Neuronal stem cell (in vitro differentiated cells): ENCODE data around the gene RAB17.

Experiments
- DNase-seq: peaks from one replicate; pipeline ENCODE4 v3.0.0-alpha.2; 2013; ENCODE audit warnings: low spot score
- H2AFZ ChIP-seq: one replicate; pipeline ENCODE4 v1.6.1; 2013; ENCODE audit warnings: mild to moderate bottlenecking, low read length, inconsistent platforms
- H2AK5ac ChIP-seq: 2 replicates; pipeline ENCODE4 v1.6.1; 2013; ENCODE audit warnings: low read depth, mild to moderate bottlenecking, inconsistent platforms, low read length, moderate library complexity, mixed read lengths
- H2BK120ac ChIP-seq: 2 replicates; pipeline ENCODE4 v1.6.1; 2013; ENCODE audit warnings: low read depth, mild to moderate bottlenecking, inconsistent platforms, low read length, moderate library complexity, mixed read lengths
- H2BK12ac ChIP-seq: one replicate; pipeline ENCODE4 v1.6.1; 2013; ENCODE audit warnings: low read length, inconsistent platforms
- H2BK15ac ChIP-seq: 2 replicates; pipeline ENCODE4 v1.6.1; 2013; ENCODE audit warnings: mild to moderate bottlenecking, low read length, inconsistent platforms, mixed read lengths
- H2BK5ac ChIP-seq: one replicate; pipeline ENCODE4 v1.6.1; 2013; ENCODE audit warnings: inconsistent platforms, mild to moderate bottlenecking, low read length, moderate library complexity
- H3K14ac ChIP-seq: one replicate; pipeline ENCODE4 v1.6.1; 2013; ENCODE audit warnings: low read length, inconsistent platforms
- H3K18ac ChIP-seq: 2 replicates; pipeline ENCODE4 v1.6.1; 2013; ENCODE audit warnings: low read length, inconsistent platforms
- H3K23ac ChIP-seq: 2 replicates; pipeline ENCODE4 v1.6.1; 2013; ENCODE audit warnings: low read depth, mild to moderate bottlenecking, mixed read lengths, low read length, inconsistent platforms; ENCODE audit not compliant: poor library complexity
- H3K27ac ChIP-seq: replicated peaks from 3 replicates; pipeline ENCODE4 v1.5.1; 2013; ENCODE audit warnings: low read length, inconsistent platforms
- H3K27me3 ChIP-seq, 3 experiments: 2 replicates each; pipeline ENCODE4 v1.6.1; 2013; ENCODE audit warnings: low read length in 3 of 3, mild to moderate bottlenecking in 2 of 3, inconsistent platforms in 1 of 3, low read depth in 1 of 3, mixed read lengths in 1 of 3, moderate library complexity in 1 of 3; ENCODE audit not compliant: control insufficient read depth in 3 of 3, insufficient read depth in 3 of 3
- H3K36me3 ChIP-seq, 2 donors: replicated peaks in 1 of 2; 2 replicates each; pipeline ENCODE4 v1.6.1; 2013; ENCODE audit warnings: low read length in 2 of 2; ENCODE audit not compliant: control insufficient read depth in 2 of 2, insufficient read depth in 2 of 2
- H3K4ac ChIP-seq: 2 replicates; pipeline ENCODE4 v1.6.1; 2013; ENCODE audit warnings: inconsistent platforms, mild to moderate bottlenecking, low read length, moderate library complexity
- H3K4me1 ChIP-seq, 2 donors: 1 replicate in 1 of 2; 2 replicates in 1 of 2; pipeline ENCODE4 v1.6.1; 2013; ENCODE audit warnings: low read length in 2 of 2, low read depth in 1 of 2; ENCODE audit not compliant: control insufficient read depth in 2 of 2, insufficient read depth in 1 of 2
- H3K4me2 ChIP-seq: one replicate; pipeline ENCODE4 v1.6.1; 2013; ENCODE audit warnings: mild to moderate bottlenecking, low read length, inconsistent platforms; ENCODE audit not compliant: insufficient read depth, poor library complexity, severe bottlenecking
- H3K4me3 ChIP-seq, 2 donors: 2 replicates each; pipeline ENCODE4 v1.5.1; 2013; ENCODE audit warnings: low read length in 2 of 2, mild to moderate bottlenecking in 2 of 2, inconsistent platforms in 1 of 2, moderate library complexity in 1 of 2
- H3K79me1 ChIP-seq: one replicate; pipeline ENCODE4 v1.6.1; 2013; ENCODE audit warnings: low read depth, mild to moderate bottlenecking, inconsistent platforms, low read length, moderate library complexity
- H3K9ac ChIP-seq: one replicate; pipeline ENCODE4 v1.6.1; 2013; ENCODE audit warnings: mild to moderate bottlenecking, low read depth, low read length, inconsistent platforms; ENCODE audit not compliant: poor library complexity
- H3K9me3 ChIP-seq, 2 donors: replicated peaks in 1 of 2; 2 replicates each; pipeline versions ENCODE3 to v1.6.1; 2013; ENCODE audit warnings: low read length in 2 of 2, mild to moderate bottlenecking in 2 of 2, inconsistent platforms in 1 of 2, low read depth in 1 of 2, mixed read lengths in 1 of 2, moderate library complexity in 1 of 2; ENCODE audit not compliant: control insufficient read depth in 2 of 2, insufficient read depth in 1 of 2
- H4K8ac ChIP-seq: one replicate; pipeline ENCODE4 v1.6.1; 2013; ENCODE audit warnings: low read depth, mild to moderate bottlenecking, inconsistent platforms, low read length, moderate library complexity
- H4K91ac ChIP-seq: one replicate; pipeline ENCODE4 v1.6.1; 2013; ENCODE audit warnings: low read length, low read depth, mild to moderate bottlenecking, inconsistent platforms; ENCODE audit not compliant: poor library complexity
- WGBS, 2 donors: extraction: QIAGEN DNeasy Blood & Tissue Kit; methylation state at CpG; one replicate each; pipeline ENCODE4 v1.1.7; 2013; ENCODE audit warnings: missing lambda C conversion rate in 2 of 2, mixed read lengths in 1 of 2; ENCODE audit not compliant: insufficient read length in 2 of 2, insufficient replicate concordance in 1 of 2; ENCODE audit errors: extremely low coverage in 2 of 2; 5-methylcytosine and 5-hydroxymethylcytosine counted together

Gene RAB17

GRCh38 chr2:237637429-237638135 lies 47.0 kb upstream of the RAB17 start:
- no peak overlapping the region for H3K18ac ChIP-seq
- no peaks in the 10 kb centered on the region for H3K27me3 ChIP-seq
- H2AK5ac ChIP-seq = no peak overlapping the region
- H3K9ac ChIP-seq = no peak overlapping the region
- H3K9me3 ChIP-seq = peaks cover 4 to 22% of the 10 kb centered on the region in 2 donors
- no peak overlapping the region for H2BK120ac ChIP-seq
- no peak overlapping the region for H3K4me3 ChIP-seq
- H3K4me2 ChIP-seq = no peak overlapping the region
- no peak overlapping the region for H2BK12ac ChIP-seq
- H4K91ac ChIP-seq = no peak overlapping the region
- H2BK5ac ChIP-seq = no peak overlapping the region
- no peak overlapping the region for H3K4ac ChIP-seq
- no peak overlapping the region for H4K8ac ChIP-seq
- no peaks in the 10 kb centered on the region for H3K4me1 ChIP-seq
- H3K14ac ChIP-seq = no peak overlapping the region
- no peak overlapping the region for H2AFZ ChIP-seq
- H3K27ac ChIP-seq = no peak overlapping the region
- H3K23ac ChIP-seq = no peak overlapping the region
- H3K79me1 ChIP-seq = peaks cover 1% of the 10 kb centered on the region
- no peak for DNase-seq
- H3K36me3 ChIP-seq = peaks cover 2 to 16% of the 10 kb centered on the region in 2 donors
- WGBS, 2 donors = no CpG with 5 or more reads among the region's 3 CpGs
- no peak overlapping the region for H2BK15ac ChIP-seq

- Histone ChIP-seq H3K4me1 (no peaks in the 10 kb centered on the region), H3K79me1 (peaks cover 4% of the 10 kb centered on the region), H3K4ac (no peak overlapping the region), H3K9me3 (peaks cover 0 to 22% of the 10 kb centered on the region in 2 donors), H2BK120ac (no peak overlapping the region), H3K9ac (no peak overlapping the region), H2AFZ (no peak overlapping the region), H3K27me3 (no peaks in the 10 kb centered on the region), H3K36me3 (peaks cover 2 to 26% of the 10 kb centered on the region in 2 donors), H2BK12ac (no peak overlapping the region), H4K91ac (no peak overlapping the region), H3K4me3 (no peak overlapping the region), H3K27ac (no peak overlapping the region), H4K8ac (no peak overlapping the region), H3K14ac (no peak overlapping the region), H3K23ac (no peak overlapping the region), H2BK15ac (no peak overlapping the region), H2AK5ac (no peak overlapping the region), H2BK5ac (no peak overlapping the region), H3K4me2 (no peak overlapping the region), H3K18ac (no peak overlapping the region)
- WGBS, 2 donors = no CpG with 5 or more reads among the region's 1 CpG
- DNase-seq = no peak
These were observed 46.0 kb upstream of the RAB17 start for GRCh38 chr2:237636578-237636977.

- H2AK5ac ChIP-seq = no peak overlapping the region
- H3K4me2 ChIP-seq = no peak overlapping the region
- no peak overlapping the region for H3K27ac ChIP-seq
- peaks cover 2 to 34% of the 10 kb centered on the region in 2 donors for H3K36me3 ChIP-seq
- WGBS, 2 donors = no CpG with 5 or more reads among the region's 10 CpGs
- no peak overlapping the region for H2BK12ac ChIP-seq
- peak overlapping the region in 1 of 2 donors; percentile 56 for H3K4me3 ChIP-seq
- H4K91ac ChIP-seq = no peak overlapping the region
- no peak overlapping the region for H2BK5ac ChIP-seq
- H2AFZ ChIP-seq = no peak overlapping the region
- peaks cover 0 to 20% of the 10 kb centered on the region in 2 donors for H3K9me3 ChIP-seq
- H3K9ac ChIP-seq = no peak overlapping the region
- H4K8ac ChIP-seq = no peak overlapping the region
- peaks cover 0 to 9% (median 0%) of the 10 kb centered on the region in 3 experiments for H3K27me3 ChIP-seq
- peak overlapping the region; percentile 47 for H3K14ac ChIP-seq
- H3K18ac ChIP-seq = no peak overlapping the region
- no peak overlapping the region for H3K4ac ChIP-seq
- peaks cover 3 to 6% of the 10 kb centered on the region in 2 donors for H3K4me1 ChIP-seq
- no peak overlapping the region for H2BK15ac ChIP-seq
- H3K23ac ChIP-seq = no peak overlapping the region
- H2BK120ac ChIP-seq = no peak overlapping the region
- no peak for DNase-seq
- peaks cover 2% of the 10 kb centered on the region for H3K79me1 ChIP-seq
These were observed 42.6 kb upstream of the RAB17 start for GRCh38 chr2:237633061-237633561.

GRCh38 chr2:237631801-237632585 lies 41.5 kb upstream of the RAB17 start:
- Histone ChIP-seq H3K14ac (no peak overlapping the region), H3K4ac (no peak overlapping the region), H4K91ac (no peak overlapping the region), H3K23ac (peak overlapping the region; percentile 69), H3K79me1 (peaks cover 2% of the 10 kb centered on the region), H2BK120ac (no peak overlapping the region), H3K18ac (peak overlapping the region; percentile 36), H3K4me1 (peaks cover 3 to 7% of the 10 kb centered on the region in 2 donors), H3K36me3 (peaks cover 2 to 34% of the 10 kb centered on the region in 2 donors), H2BK15ac (no peak overlapping the region), H3K4me2 (no peak overlapping the region), H2AK5ac (no peak overlapping the region), H4K8ac (no peak overlapping the region), H2BK12ac (no peak overlapping the region), H3K9ac (peak overlapping the region; percentile 15), H3K4me3 (no peak overlapping the region), H3K9me3 (peaks cover 0 to 18% of the 10 kb centered on the region in 2 donors), H2AFZ (no peak overlapping the region), H2BK5ac (no peak overlapping the region), H3K27ac (no peak overlapping the region), H3K27me3 (peaks cover 0 to 13% (median 2%) of the 10 kb centered on the region in 3 experiments)
- no CpG with 5 or more reads among the region's 19 CpGs for WGBS, 2 donors
- DNase-seq = no peak
